AG04450 (cell line): Measurements from ENCODE around the gene DNMT3B. TPM values are rescaled to one million over a fixed set of nuclear protein-coding genes. Genes with fewer than 3 reads are reported as not detected.
A peak's percentile ranks its signal among the peaks of the same experiment; 100 is the strongest.

Experiments
- CTCF ChIA-PET: fragments of 300-600, 350-600 bp; formaldehyde crosslinking; extraction: SDS; loops from one replicate; lab custom pipeline; 2022; ENCODE audit warnings: antibody characterized with exemption, inconsistent platforms; lab: Charles Lee
- POLR2A ChIA-PET: fragments of 350-600 bp; formaldehyde crosslinking; extraction: SDS; loops from one replicate; lab custom pipeline; 2021; ENCODE audit warnings: antibody characterized with exemption, inconsistent platforms; lab: Yijun Ruan, JAX
- DNase-seq: peaks from one replicate; pipeline ENCODE4 v3.0.0-alpha.2; 2011; ENCODE audit warnings: low read depth, low spot score
- H3K27ac ChIP-seq: one replicate; pipeline ENCODE4 v1.5.1; 2012; ENCODE audit warnings: low read depth, low read length, control low read depth
- H3K27me3 ChIP-seq: one replicate; pipeline ENCODE4 v1.6.0; 2012; ENCODE audit warnings: low read length; ENCODE audit not compliant: control insufficient read depth, insufficient read depth
- H3K4me3 ChIP-seq: 2 replicates; pipeline ENCODE4 v1.5.1; 2011; ENCODE audit warnings: mild to moderate bottlenecking, low read depth, low read length, control low read depth
- H3K9me3 ChIP-seq: 2 replicates; pipeline ENCODE4 v1.5.1; 2012; ENCODE audit warnings: low read length; ENCODE audit not compliant: control insufficient read depth, insufficient read depth
- polyA plus RNA-seq: library from polyadenylated mRNA; depleted of rRNA; stranded (reverse); fragments of >200 nt; gene quantifications from 2 replicates; pipeline ENCODE4 v1.2.3, GENCODE V29; 2011
- TF ChIP-seq, protein P1 (sequence below): IDR thresholded peaks from 2 replicates; pipeline ENCODE4 v1.5.1; 2011; ENCODE audit warnings: low read depth, low read length, control low read depth, inconsistent platforms

Gene DNMT3B
- polyA plus RNA-seq, 1 experiment: 1.8 TPM

DNA sequence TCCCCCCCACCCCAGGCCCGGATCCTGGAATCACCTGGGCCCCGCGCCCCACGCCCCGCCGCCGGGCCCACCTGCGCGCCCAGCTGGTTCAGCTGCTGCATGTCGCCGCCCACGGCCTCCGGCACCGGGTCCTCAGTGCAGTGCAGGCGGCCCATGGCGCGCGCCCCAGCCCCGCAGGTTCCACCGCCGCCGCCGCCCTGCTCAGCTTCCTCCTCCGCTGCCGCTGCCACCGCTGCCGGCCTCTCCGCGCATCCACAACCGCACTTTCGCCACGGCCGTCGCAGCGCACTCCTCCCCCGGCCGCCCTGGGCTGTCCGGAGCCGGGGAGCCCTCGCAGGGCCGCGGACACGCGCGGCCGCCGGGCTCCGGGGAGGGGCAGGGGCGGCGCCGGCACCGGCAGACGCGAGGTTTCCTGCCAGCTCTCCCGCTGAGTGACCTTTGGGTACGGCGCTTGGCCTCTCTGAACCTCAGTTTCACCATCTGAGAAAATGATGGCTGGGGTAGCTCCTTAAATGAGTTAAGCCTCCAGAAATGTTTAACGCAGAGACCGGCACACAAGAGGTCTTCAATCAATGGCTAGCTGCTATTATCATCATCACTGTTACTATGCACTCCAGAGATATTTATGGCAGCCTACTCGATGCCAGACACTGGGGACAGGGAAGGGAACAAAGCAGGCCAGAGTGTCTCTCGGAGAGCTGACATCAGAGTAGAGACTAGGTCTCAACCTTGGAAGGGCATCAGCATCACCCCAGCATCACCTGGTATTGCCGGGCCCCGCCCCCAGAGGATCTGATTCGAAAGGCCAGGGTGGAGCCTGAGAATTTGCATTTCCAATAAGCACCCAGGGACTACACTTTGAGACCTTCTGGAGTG, 18.7 kb upstream of the DNMT3B start, which contains the start of gene COMMD7:
COMMD7 (minus strand) TSS at position 231 of the 876 bp plus-strand sequence; CDS start at position 155, 76 bp downstream.
- CTCF ChIA-PET: interaction anchor here (0.6 to 2.3 kb wide), 4 partner anchors 20 to 69 kb away, joined by 3 to 8 read pairs (median 4); partner anchors contain the start of gene C20orf203
- Histone ChIP-seq H3K27ac (peak within 1 kb of the TSS; percentile 75), H3K4me3 (peak within 1 kb of the TSS; percentile 85), H3K27me3 (no peaks in the 10 kb centered on the region), H3K9me3 (peaks cover 5% of the 10 kb centered on the region; the same call in 1 of the 2 replicates)
- POLR2A ChIA-PET: interaction anchor here (0.6 to 1.5 kb wide), 4 partner anchors 8 to 35 kb away, joined by 4 to 8 read pairs (median 6); partner anchors contain the start of gene DNMT3B
- no peak for DNase-seq
- TF ChIP-seq, protein P1, sequence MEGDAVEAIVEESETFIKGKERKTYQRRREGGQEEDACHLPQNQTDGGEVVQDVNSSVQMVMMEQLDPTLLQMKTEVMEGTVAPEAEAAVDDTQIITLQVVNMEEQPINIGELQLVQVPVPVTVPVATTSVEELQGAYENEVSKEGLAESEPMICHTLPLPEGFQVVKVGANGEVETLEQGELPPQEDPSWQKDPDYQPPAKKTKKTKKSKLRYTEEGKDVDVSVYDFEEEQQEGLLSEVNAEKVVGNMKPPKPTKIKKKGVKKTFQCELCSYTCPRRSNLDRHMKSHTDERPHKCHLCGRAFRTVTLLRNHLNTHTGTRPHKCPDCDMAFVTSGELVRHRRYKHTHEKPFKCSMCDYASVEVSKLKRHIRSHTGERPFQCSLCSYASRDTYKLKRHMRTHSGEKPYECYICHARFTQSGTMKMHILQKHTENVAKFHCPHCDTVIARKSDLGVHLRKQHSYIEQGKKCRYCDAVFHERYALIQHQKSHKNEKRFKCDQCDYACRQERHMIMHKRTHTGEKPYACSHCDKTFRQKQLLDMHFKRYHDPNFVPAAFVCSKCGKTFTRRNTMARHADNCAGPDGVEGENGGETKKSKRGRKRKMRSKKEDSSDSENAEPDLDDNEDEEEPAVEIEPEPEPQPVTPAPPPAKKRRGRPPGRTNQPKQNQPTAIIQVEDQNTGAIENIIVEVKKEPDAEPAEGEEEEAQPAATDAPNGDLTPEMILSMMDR: no peak

DNA sequence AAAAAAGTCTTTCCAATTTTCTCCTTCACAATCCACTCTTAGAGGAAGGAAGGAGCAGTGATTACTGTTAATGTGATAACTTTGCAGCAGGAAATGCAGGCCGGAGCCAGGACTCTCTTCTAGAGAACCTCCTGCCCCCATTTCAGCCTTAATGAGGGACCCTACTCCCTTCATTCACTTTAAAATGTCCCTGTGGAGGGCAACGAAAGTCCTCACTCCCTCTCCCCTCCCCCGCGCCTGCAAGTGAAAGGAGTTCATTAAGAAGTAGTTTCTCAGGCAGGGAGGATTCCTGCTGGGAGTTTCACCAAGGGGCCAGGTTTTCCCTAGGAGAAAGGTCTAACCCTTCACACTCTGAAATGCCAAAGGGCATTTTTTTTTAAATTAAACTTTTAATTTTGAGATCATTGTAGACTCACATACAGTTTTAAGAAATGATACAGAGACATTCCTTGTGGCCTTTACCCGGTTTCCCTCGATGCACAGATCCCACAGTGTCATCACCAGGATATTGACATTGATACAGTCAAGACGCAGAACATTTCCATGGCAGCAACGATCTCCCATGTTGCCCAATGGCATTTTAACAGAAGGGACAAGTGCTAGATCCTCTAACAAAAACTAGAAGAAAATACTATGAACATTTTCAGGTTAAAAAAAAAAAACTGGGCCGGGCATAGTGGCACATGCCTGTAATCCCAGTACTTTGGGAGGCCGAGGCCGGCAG, 12.1 kb upstream of the DNMT3B start:
- H3K9me3 ChIP-seq: peaks cover 5% of the 10 kb centered on the region; the same call in 1 of the 2 replicates
- ChIA-PET POLR2A (no interaction called here), CTCF (no interaction called here)
- no peak overlapping the region for H3K4me3 ChIP-seq
- H3K27me3 ChIP-seq: no peaks in the 10 kb centered on the region
- DNase-seq: no peak
- no peak overlapping the region for H3K27ac ChIP-seq
- TF ChIP-seq, protein P1: no peak

DNA sequence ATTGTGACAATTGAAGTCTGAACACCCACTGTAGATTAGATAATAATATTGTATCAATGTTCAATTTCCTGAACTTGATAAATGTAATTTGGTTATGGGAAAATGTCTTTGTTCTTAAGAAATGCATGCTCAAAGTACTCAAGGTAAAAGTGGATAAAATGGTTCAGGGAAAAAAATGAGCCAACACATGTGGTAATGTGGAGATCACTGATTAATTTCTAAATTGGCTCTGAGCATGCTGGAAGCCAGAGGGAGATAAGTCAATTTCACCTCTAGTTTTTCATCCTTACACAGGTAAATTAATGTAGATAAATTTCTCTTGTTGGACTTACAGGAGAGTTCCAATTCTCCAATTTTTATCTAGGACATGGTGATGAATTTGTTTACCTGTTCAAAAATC, 10.9 kb upstream of the DNMT3B start:
- CTCF ChIA-PET: no interaction called here

DNA sequence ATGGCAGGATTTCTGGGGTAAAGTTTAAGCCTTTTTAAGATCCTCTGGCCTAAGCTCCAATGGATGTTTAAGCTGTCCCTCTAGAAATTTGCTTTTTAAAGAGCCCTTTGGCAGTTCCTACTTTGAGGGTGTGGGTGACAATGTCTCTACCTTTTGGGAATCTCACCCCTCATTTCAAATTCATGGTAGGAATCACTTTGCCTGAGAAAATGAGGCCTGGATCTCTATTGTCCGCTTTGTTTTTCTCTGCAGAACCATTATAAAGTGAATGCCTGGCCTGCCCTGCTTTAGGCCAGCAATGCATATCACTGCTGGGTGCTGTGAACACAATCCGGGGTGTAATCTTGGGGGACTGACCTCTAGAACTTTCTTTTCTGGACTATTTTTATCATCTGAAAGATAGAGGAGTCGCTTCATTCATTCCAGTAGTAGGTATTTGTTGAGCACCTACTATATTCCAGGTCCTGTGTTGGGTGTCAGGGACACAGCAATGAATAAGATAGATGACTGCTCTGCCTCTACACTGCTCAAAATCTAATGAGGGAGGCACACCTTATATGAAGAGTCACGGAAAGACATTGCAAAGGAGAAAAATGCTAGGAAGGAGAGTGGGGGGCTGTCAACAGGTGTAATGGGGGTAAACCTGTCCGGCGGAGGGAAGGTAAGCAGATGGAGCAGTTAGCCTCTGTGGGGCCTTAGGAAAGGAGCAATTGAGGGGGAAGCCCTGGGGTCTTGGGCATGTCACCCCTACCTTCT, 10.3 kb upstream of the DNMT3B start:
- H3K27ac ChIP-seq: peak overlapping the region; percentile 83
- no peaks in the 10 kb centered on the region for H3K27me3 ChIP-seq
- TF ChIP-seq, protein P1: no peak
- no peak for DNase-seq
- ChIA-PET POLR2A (interaction anchor here (1.1 kb wide), 1 partner anchor 21 kb away, joined by 3 read pairs; no protein-coding TSS in a partner anchor), CTCF (no interaction called here)
- H3K9me3 ChIP-seq: peaks cover 2% of the 10 kb centered on the region; the same call in 1 of the 2 replicates
- no peak overlapping the region for H3K4me3 ChIP-seq

More for the DNA sequence above, 10.9 kb upstream of the DNMT3B start:
- TF ChIP-seq, protein P1: no peak
- H3K27me3 ChIP-seq: no peaks in the 10 kb centered on the region
- H3K27ac ChIP-seq: no peak overlapping the region
- POLR2A ChIA-PET: no interaction called here
- H3K4me3 ChIP-seq: no peak overlapping the region
- no peak for DNase-seq
- peaks cover 5% of the 10 kb centered on the region; the same call in 1 of the 2 replicates for H3K9me3 ChIP-seq
